DND-41 (cell line): ENCODE data around the gene PLEKHM3.

Source experiments
- ATAC-seq: fragments of 200-7000 bp; cut with Tn5 transposase; 3 replicates; pipeline ENCODE4 v1.9.1; 2021; ENCODE audit warnings: low read depth; ENCODE audit not compliant: insufficient read depth
- DNase-seq: peaks from one replicate; pipeline ENCODE4 v3.0.0-alpha.2; 2020
- H2AFZ ChIP-seq: 2 replicates; pipeline ENCODE4 v1.6.0; 2012; ENCODE audit warnings: low read depth, low read length
- H3K27ac ChIP-seq: 2 replicates; pipeline ENCODE4 v1.5.1; 2012; ENCODE audit warnings: low read length, inconsistent platforms
- H3K27me3 ChIP-seq: fragments of 200-600 bp; sonication (generic); 2 replicates; pipeline ENCODE4 v1.6.0; 2012; ENCODE audit warnings: low read length, mild to moderate bottlenecking, inconsistent platforms; ENCODE audit not compliant: insufficient read depth, poor library complexity
- H3K36me3 ChIP-seq: 2 replicates; pipeline ENCODE4 v1.5.1; 2012; ENCODE audit warnings: low read length, inconsistent platforms; ENCODE audit not compliant: insufficient read depth
- H3K4me1 ChIP-seq: 2 replicates; pipeline ENCODE4 v1.5.1; 2012; ENCODE audit warnings: mild to moderate bottlenecking, low read length; ENCODE audit not compliant: insufficient read depth
- H3K4me2 ChIP-seq: 2 replicates; pipeline ENCODE4 v1.6.0; 2012; ENCODE audit warnings: mild to moderate bottlenecking, moderate library complexity, low read length, inconsistent platforms; ENCODE audit not compliant: insufficient read depth
- H3K4me3 ChIP-seq, 2 experiments: fragments of 200-600 bp in 1 of 2; shearing (Covaris generic) in 1 of 2; 2 replicates each; pipeline ENCODE4 v1.5.1; 2012 to 2016; ENCODE audit warnings: inconsistent platforms in 2 of 2, low read length in 2 of 2, mild to moderate bottlenecking in 2 of 2, low read depth in 1 of 2, moderate library complexity in 1 of 2
- H3K79me2 ChIP-seq: 2 replicates; pipeline ENCODE4 v1.6.0; 2012; ENCODE audit warnings: low read length, inconsistent platforms; ENCODE audit not compliant: insufficient read depth
- H3K9ac ChIP-seq: 2 replicates; pipeline ENCODE4 v1.6.0; 2012; ENCODE audit warnings: low read depth, mild to moderate bottlenecking, inconsistent platforms, low read length, moderate library complexity
- H3K9me3 ChIP-seq: 2 replicates; pipeline ENCODE4 v1.5.1; 2012; ENCODE audit warnings: low read length, moderate library complexity, mild to moderate bottlenecking, inconsistent platforms; ENCODE audit not compliant: insufficient read depth, severe bottlenecking
- H4K20me1 ChIP-seq: 2 replicates; pipeline ENCODE4 v1.6.0; 2012; ENCODE audit warnings: low read length; ENCODE audit not compliant: insufficient read depth
- EZH2 ChIP-seq: IDR thresholded peaks from 3 replicates; pipeline ENCODE4 v1.6.1; 2012; ENCODE audit warnings: borderline replicate concordance, low read depth, mild to moderate bottlenecking, moderate library complexity, low read length, inconsistent platforms; ENCODE audit not compliant: severe bottlenecking
- TF ChIP-seq, protein P1 (sequence below): IDR thresholded peaks from 2 replicates; pipeline ENCODE4 v1.5.1; 2012; ENCODE audit warnings: borderline replicate concordance, low read length, moderate library complexity, mild to moderate bottlenecking; ENCODE audit not compliant: poor library complexity, severe bottlenecking; ENCODE audit errors: extremely low read depth

PLEKHM3 gene

DNA sequence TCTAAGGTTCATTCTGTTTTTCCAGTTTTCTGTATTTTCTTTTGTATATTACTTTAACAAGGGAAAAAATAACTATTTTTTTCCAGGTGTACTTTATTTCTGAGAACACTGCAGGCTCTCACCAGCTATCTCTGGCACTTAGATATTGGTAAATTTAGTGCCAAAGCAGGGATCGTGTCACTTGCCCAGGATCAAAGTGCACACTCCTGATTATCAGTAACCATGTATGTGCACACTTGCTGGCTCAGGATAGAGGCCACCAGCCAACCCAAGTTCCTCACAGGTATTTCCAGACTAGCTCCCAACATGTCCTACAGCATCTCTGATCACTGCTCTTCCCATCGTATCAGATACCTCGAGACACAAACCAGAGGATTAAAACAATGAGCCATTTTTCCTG is 249.9 kb downstream of the PLEKHM3 start:
- ATAC-seq (no peak), DNase-seq (no peak)
- Histone ChIP-seq H3K9ac (no peak overlapping the region), H3K27ac (no peak overlapping the region), H3K36me3 (no peaks in the 10 kb centered on the region), H3K4me1 (no peaks in the 10 kb centered on the region), H4K20me1 (no peaks in the 10 kb centered on the region), H3K79me2 (no peaks in the 10 kb centered on the region), H3K27me3 (no peaks in the 10 kb centered on the region), H3K4me3 (no peak overlapping the region), H3K9me3 (no peaks in the 10 kb centered on the region), H3K4me2 (no peak overlapping the region), H2AFZ (no peak overlapping the region)
- TF ChIP-seq, protein P1, sequence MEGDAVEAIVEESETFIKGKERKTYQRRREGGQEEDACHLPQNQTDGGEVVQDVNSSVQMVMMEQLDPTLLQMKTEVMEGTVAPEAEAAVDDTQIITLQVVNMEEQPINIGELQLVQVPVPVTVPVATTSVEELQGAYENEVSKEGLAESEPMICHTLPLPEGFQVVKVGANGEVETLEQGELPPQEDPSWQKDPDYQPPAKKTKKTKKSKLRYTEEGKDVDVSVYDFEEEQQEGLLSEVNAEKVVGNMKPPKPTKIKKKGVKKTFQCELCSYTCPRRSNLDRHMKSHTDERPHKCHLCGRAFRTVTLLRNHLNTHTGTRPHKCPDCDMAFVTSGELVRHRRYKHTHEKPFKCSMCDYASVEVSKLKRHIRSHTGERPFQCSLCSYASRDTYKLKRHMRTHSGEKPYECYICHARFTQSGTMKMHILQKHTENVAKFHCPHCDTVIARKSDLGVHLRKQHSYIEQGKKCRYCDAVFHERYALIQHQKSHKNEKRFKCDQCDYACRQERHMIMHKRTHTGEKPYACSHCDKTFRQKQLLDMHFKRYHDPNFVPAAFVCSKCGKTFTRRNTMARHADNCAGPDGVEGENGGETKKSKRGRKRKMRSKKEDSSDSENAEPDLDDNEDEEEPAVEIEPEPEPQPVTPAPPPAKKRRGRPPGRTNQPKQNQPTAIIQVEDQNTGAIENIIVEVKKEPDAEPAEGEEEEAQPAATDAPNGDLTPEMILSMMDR, result no peak
- TF ChIP-seq EZH2, result no peak

DNA sequence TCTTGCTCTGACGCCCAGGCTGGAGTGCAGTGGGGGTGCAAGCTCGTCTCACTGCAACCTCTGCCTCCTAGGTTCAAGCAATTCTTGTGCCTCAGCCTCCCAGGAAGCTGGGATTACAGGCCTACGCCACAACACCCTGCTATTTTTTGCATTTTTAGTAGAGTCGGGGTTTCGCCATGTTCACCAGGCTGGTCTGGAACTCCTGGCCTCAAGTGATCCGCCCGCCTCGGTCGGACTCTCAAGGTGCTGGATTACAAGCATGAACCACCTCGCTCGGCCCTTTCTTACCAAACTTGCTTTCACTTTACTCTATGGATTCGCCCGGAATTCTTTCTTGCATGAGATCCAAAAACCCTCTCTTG is 252.5 kb downstream of the PLEKHM3 start:
- no peaks in the 10 kb centered on the region for H3K27me3 ChIP-seq
- H3K4me2 ChIP-seq, result no peak overlapping the region
- no peak for DNase-seq
- H3K79me2 ChIP-seq, result no peaks in the 10 kb centered on the region
- H3K9ac ChIP-seq, result no peak overlapping the region
- H3K4me3 ChIP-seq, result no peak overlapping the region
- no peak for TF ChIP-seq EZH2
- TF ChIP-seq, protein P1, result no peak
- peaks cover 20% of the 10 kb centered on the region for H3K4me1 ChIP-seq
- no peak for ATAC-seq
- no peak overlapping the region for H3K27ac ChIP-seq
- no peak overlapping the region for H2AFZ ChIP-seq
- H3K9me3 ChIP-seq, result no peaks in the 10 kb centered on the region
- H3K36me3 ChIP-seq, result peaks cover 2% of the 10 kb centered on the region; the same call in 1 of the 2 replicates
- no peaks in the 10 kb centered on the region; the same call in 1 of the 2 replicates for H4K20me1 ChIP-seq

DNA sequence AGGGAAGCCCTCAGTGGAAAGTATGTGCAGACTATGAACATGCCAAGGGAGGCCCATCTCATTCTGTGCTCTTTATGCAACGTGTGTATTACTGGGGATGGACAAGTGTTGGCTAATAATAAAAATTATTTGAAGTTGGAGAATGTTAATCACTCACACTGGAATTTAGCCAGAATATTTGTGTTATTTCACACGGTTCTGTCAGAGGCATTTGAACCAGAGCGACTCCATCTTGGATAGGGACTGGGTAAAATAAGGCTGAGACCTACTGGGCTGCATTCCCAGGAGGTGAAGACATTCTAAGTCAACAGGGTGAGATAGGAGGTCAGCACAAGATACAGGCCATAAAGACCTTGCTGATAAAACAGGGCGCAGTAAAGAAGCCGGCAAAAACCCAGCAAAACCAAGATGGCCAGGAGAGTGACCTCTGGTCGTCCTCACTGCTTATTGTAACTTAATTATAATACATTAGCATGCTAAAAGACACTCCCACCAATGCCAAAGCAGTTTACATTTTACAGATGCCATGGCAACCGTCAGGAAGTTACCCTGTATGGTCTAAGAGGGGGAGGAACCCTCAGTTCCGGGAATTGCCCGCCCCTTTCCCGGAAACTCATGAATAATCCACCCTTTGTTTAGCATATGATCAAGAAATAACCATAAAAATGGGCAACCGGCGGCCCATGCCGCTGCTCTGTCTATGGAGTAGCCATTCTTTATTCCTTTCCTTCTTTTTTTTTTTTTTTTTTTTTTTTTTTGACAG is 253.1 kb downstream of the PLEKHM3 start:
- TF ChIP-seq EZH2, result no peak
- TF ChIP-seq, protein P1, result no peak
- DNase-seq (peak; percentile 48), ATAC-seq (no peak)
- Histone ChIP-seq H3K36me3 (peaks cover 6% of the 10 kb centered on the region; the same call in 1 of the 2 replicates), H3K27me3 (no peaks in the 10 kb centered on the region), H4K20me1 (no peaks in the 10 kb centered on the region; the same call in 1 of the 2 replicates), H3K4me1 (peaks cover 22% of the 10 kb centered on the region), H3K4me3 (no peak overlapping the region), H3K4me2 (no peak overlapping the region), H3K27ac (no peak overlapping the region), H3K9ac (no peak overlapping the region), H3K9me3 (no peaks in the 10 kb centered on the region), H3K79me2 (no peaks in the 10 kb centered on the region), H2AFZ (no peak overlapping the region)
